Fibroblast of lung (primary cell): ENCODE results near the gene SUSD5.

Experiments
- EZH2 ChIP-seq: IDR thresholded peaks from 2 replicates; pipeline ENCODE4 v1.5.1; 2012; ENCODE audit warnings: low read length, control low read depth, mild to moderate bottlenecking; ENCODE audit errors: missing control alignments
- TF ChIP-seq, protein P1 (sequence below), 2 donors: IDR thresholded peaks in 1 of 2; conservative IDR thresholded peaks in 1 of 2; 1 replicate in 1 of 2; 2 replicates in 1 of 2; pipeline ENCODE4 v1.5.1; 2011 to 2012; ENCODE audit warnings: low read length in 2 of 2, control low read depth in 1 of 2, inconsistent platforms in 1 of 2, low read depth in 1 of 2, mild to moderate bottlenecking in 1 of 2

DNA sequence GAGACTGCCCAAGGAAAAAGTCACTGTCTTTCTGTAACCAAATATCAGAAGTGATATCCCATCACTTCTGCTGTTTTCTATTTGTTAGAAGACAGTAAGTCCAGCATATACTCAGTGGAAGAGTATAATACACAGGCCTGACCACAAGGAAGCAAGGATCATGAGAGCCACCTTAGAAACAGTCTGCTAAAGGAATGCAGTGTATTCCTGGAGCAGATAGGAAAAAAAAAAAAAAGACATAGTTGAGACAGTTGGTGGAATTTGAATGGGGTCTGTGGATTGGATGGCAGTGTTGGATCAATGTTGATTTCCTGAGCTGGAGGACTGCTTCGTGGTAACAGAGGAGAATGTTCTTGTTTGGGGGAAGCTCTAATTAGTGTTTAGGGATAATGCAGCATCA, 32.1 kb upstream of the SUSD5 start:
- TF ChIP-seq, protein P1, sequence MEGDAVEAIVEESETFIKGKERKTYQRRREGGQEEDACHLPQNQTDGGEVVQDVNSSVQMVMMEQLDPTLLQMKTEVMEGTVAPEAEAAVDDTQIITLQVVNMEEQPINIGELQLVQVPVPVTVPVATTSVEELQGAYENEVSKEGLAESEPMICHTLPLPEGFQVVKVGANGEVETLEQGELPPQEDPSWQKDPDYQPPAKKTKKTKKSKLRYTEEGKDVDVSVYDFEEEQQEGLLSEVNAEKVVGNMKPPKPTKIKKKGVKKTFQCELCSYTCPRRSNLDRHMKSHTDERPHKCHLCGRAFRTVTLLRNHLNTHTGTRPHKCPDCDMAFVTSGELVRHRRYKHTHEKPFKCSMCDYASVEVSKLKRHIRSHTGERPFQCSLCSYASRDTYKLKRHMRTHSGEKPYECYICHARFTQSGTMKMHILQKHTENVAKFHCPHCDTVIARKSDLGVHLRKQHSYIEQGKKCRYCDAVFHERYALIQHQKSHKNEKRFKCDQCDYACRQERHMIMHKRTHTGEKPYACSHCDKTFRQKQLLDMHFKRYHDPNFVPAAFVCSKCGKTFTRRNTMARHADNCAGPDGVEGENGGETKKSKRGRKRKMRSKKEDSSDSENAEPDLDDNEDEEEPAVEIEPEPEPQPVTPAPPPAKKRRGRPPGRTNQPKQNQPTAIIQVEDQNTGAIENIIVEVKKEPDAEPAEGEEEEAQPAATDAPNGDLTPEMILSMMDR (conservative IDR thresholded peaks at IDR 0.05 in 1 of 2, IDR thresholded peaks at IDR 0.05 in 1 of 2; ENCODE audit: low read depth in 1 of 2, low read length in 2 of 2), result no peak
- TF ChIP-seq EZH2, result no peak
